HG03575 (cell line): ENCODE results near the gene SLC27A1.

Experiments
- ATAC-seq: cut with Tn5 transposase; IDR thresholded peaks from one replicate; pipeline ENCODE4 v1.9.1; 2021; ENCODE audit not compliant: unreplicated experiment, insufficient number of reproducible peaks, low FRiP score; ENCODE audit errors: extremely low read depth

SLC27A1 gene

GRCh38 chr19:17528610-17529009 is 58.3 kb downstream of the SLC27A1 start:
- ATAC-seq: no peak

- no peak for ATAC-seq
Observed at GRCh38 chr19:17529239-17530158, 59.2 kb downstream of the SLC27A1 start.

GRCh38 chr19:17530586-17530985 is 60.3 kb downstream of the SLC27A1 start:
- ATAC-seq: no peak

DNA sequence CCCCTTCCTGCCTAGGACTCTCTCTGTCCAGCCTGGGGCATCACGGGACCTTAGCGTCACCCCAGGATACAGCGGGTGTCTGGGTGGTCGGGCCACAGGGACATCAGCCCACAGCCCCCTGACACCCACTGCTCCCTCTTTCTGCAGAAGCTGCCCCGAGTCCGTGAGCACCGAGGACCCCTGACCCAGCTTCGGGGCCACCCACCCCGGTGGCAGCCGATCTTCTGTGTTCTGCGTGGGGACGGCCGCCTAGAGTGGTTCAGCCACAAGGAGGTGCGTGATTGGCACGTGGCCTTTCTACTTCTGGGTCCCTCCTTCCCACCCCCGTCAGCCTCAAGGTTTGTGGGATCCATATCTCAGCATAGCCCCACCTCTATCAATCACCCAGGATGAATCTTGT is 61.8 kb downstream of the SLC27A1 start:
- ATAC-seq: no peak

DNA sequence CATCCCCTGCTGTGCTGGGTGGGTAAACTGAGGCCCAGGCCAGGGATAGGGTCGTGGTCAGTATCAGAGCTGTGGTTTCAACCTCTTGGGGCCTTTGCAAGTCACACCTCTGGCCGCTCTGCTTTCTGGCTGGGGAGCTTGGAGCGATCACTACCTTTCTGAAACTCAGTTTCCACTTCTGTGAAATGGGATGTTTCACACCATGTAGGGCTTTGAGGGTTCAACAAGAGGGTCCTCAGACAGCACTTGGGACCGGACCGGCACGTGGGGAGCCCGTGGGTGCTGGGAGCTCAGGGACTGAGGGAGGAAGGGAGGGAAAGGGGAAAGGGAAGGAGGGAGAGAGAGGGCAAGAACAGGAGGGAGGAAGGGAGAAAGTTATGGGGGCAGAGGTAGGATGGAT is 62.2 kb downstream of the SLC27A1 start:
- no peak for ATAC-seq

DNA sequence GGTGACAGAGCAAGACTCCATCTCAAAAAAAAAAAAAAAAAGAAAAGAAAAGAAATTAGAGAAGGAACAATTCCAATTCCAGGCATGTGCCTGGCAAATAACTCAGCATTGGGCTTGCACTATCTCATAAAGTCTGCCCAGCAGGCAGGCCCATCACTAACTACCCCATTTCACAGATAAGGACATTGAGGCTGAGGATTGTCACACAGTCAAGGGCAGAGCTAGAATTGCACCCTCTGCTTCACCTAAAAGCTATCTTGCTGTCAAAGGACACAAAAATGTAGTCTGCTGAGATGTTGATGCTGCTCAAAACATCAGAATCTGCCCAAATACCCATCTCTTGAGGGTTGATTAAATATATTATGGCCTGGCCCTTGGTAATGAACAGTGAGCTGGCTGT is 64.4 kb downstream of the SLC27A1 start:
- ATAC-seq: no peak

GRCh38 chr19:17536955-17537354 is 66.6 kb downstream of the SLC27A1 start:
- ATAC-seq: no peak

GRCh38 chr19:17538684-17539237 is 68.4 kb downstream of the SLC27A1 start:
- ATAC-seq: no peak

- no peak for ATAC-seq
Observed at GRCh38 chr19:17539238-17540117, 69.2 kb downstream of the SLC27A1 start.

GRCh38 chr19:17540174-17540573 is 69.8 kb downstream of the SLC27A1 start:
- ATAC-seq: no peak

DNA sequence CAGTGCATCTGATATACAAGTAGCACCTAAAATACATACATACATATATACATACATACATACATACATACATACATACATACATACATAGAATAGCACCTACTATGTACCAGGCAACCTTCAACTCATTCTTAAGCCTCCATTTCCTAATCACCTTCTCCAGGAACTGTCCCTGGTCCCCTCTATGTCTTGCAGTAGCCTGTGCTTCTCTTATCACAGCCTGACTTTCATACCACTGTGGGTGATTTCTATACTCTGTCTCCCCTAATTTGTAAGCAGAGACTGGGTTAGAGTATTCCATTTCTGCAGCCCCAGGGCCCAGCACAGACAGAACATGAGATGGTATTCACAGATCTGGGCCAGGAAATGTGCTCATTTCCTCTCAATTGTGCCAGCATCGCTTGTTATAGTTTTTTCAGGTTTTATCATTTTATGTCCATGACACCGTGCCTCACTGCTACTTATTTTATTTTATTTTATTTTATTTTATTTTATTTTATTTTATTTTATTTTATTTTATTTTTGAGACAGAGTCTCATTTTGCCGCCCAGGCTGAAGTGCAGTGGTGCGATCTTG is 70.9 kb downstream of the SLC27A1 start:
- ATAC-seq: no peak

- ATAC-seq: no peak
Observed at GRCh38 chr19:17542042-17542441, 71.7 kb downstream of the SLC27A1 start.

GRCh38 chr19:17542793-17543582 is 72.7 kb downstream of the SLC27A1 start:
- no peak for ATAC-seq

- ATAC-seq: no peak
Observed at GRCh38 chr19:17543986-17544385, 73.7 kb downstream of the SLC27A1 start.

- no peak for ATAC-seq
Observed at GRCh38 chr19:17544418-17544817, 74.1 kb downstream of the SLC27A1 start.

GRCh38 chr19:17548145-17548544 is 77.8 kb downstream of the SLC27A1 start:
- ATAC-seq: no peak

DNA sequence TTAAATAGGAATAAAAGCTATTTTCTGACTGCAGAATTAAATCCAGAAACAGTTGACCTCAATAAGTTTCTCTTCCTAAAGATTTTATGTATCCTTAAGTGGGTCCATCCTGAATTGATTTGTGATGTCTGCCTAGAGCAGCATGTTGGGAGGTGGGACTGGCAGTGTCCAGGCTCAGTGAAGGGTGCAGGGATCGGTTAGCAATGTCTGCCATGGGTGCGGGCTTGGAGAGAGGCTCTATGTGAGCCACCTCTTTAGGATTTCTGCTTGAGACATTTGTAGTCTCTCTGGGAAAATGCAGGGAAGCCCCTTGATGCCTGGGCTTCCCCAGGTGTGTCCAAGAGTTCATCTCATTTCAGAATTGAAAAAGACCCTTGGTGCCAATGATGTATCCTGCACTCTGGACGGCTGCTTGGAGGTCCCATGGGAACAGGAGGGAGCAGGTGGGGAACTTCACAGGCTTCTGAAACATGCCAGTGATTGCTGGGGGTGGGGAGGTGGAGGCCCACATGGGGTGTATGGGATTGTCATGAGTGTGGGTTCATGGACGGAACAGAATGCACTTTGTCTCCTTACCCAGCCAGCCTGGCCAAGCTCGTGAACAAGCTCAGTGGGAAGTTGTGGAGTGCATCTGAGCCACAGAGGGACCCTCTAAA is 78.9 kb downstream of the SLC27A1 start:
- no peak for ATAC-seq

- no peak for ATAC-seq
Observed at GRCh38 chr19:17550076-17550667, 79.8 kb downstream of the SLC27A1 start.
